ENCODE measurements around the gene CTSS. TPM values are rescaled to one million over a fixed set of nuclear protein-coding genes. Genes with fewer than 3 reads are reported as not detected.
A peak's percentile ranks its signal among the peaks of the same experiment; 100 is the strongest.

CTSS gene
- total RNA-seq, 1 experiment from 2014 or later: not detected

DNA sequence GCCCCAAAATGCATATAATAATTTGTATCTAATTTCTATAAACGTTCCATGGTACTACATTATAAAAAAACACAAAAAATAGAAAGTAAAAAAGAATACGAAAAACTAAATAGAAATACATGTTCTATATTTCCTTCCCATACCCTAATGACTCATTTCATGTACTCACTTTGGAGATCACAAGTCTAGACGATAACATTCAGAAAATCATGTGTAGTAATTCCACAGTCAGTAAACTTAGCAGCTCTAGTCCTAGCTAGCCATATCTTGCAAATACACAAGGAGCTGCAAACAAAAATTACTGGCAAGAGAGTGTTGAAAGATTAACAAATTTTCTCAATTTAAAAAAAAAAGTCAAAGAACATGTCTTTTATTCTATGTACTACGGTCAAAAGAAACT lies 70.0 kb downstream of the CTSS start:
- ATAC-seq: no peak
- no TSS peak for BruUV-seq (replicated peaks)
- POLR2A ChIA-PET (ENCODE audit: unreplicated experiment): interaction anchor here (0.6 kb wide), 1 partner anchor 310 kb away, joined by 4 read pairs; no protein-coding TSS in a partner anchor

DNA sequence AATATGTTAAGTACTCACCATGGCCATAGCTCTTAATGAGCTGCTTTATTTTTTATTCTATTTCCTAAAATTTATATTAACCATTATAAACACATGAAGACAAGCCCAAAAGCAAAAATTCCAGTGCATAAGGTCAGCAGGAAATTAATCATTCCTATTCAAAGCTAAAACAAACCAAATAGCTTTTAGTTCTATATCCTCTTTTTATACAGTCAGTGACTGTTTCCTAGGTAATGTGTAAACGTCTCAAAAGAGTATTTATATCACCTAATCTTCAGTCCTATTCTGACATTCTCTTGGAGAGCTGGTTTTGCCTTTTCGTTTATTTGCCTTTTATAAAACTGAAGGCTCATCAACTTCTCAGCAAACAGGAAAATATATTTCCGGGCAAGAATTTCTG lies 72.9 kb downstream of the CTSS start:
- Histone ChIP-seq H2AFZ (ENCODE audit: low read length) (no peak overlapping the region), H3K4me1 (ENCODE audit: insufficient read depth, low read length) (peaks cover 37% of the 10 kb centered on the region), H3K9me3 (ENCODE audit: low read length) (no peaks in the 10 kb centered on the region), H3K79me2 (ENCODE audit: low read length) (peaks cover 28% of the 10 kb centered on the region), H3K9ac (ENCODE audit: low read length) (peak overlapping the region; percentile 24; the same call in 1 of the 2 replicates), H3K27ac (ENCODE audit: low read length) (peak overlapping the region; percentile 63), H3K27me3 (ENCODE audit: low read length) (no peaks in the 10 kb centered on the region), H3K4me2 (ENCODE audit: low read length) (peak overlapping the region; percentile 48), H3K36me3 (ENCODE audit: low read depth, low read length) (peaks cover 22% of the 10 kb centered on the region), H3F3A (ENCODE audit: low read length, unreplicated experiment) (peaks cover 7% of the 10 kb centered on the region), H3K4me3 (ENCODE audit: low read length) (peak overlapping the region; percentile 1; the same call in 1 of the 2 replicates), H4K20me1 (ENCODE audit: low read length) (no peaks in the 10 kb centered on the region), H3K9me2 (replicated peaks; ENCODE audit: low read length) (no peaks in the 10 kb centered on the region)
- DNase-seq (peak; percentile 65), ATAC-seq (peak; percentile 48)
- ChIA-PET POLR2A (ENCODE audit: unreplicated experiment) (interaction anchor here (0.5 to 1.4 kb wide), 12 partner anchors 9 to 720 kb away, joined by 3 to 23 read pairs (median 4); partner anchors contain the start of genes ENSA and MCL1), CTCF (interaction anchor here (0.7 to 1.1 kb wide), 2 partner anchors 64 to 121 kb away, joined by 5 read pairs; partner anchors contain the start of gene ENSA)
- no TSS peak for BruUV-seq (replicated peaks)
- intact Hi-C loops (cut with micrococcal nuclease): loop anchor here (1.0 to 2.0 kb wide), 2 partner anchors 24 to 230 kb away; no protein-coding TSS in a partner anchor
- TF ChIP-seq, protein P1, sequence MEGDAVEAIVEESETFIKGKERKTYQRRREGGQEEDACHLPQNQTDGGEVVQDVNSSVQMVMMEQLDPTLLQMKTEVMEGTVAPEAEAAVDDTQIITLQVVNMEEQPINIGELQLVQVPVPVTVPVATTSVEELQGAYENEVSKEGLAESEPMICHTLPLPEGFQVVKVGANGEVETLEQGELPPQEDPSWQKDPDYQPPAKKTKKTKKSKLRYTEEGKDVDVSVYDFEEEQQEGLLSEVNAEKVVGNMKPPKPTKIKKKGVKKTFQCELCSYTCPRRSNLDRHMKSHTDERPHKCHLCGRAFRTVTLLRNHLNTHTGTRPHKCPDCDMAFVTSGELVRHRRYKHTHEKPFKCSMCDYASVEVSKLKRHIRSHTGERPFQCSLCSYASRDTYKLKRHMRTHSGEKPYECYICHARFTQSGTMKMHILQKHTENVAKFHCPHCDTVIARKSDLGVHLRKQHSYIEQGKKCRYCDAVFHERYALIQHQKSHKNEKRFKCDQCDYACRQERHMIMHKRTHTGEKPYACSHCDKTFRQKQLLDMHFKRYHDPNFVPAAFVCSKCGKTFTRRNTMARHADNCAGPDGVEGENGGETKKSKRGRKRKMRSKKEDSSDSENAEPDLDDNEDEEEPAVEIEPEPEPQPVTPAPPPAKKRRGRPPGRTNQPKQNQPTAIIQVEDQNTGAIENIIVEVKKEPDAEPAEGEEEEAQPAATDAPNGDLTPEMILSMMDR (conservative IDR thresholded peaks at IDR 0.05; ENCODE audit: low read depth, low read length): no peak
- TF ChIP-seq EZH2 (IDR thresholded peaks at IDR 0.05; ENCODE audit: low read length, unreplicated experiment) (no peak), EZH2phosphoT487 (IDR thresholded peaks at IDR 0.05; ENCODE audit: borderline replicate concordance, low read length) (no peak)

More for the DNA sequence above, 70.0 kb downstream of the CTSS start:
- TF ChIP-seq EZH2phosphoT487 (IDR thresholded peaks at IDR 0.05; ENCODE audit: borderline replicate concordance, low read length) (no peak), EZH2 (IDR thresholded peaks at IDR 0.05; ENCODE audit: low read length, unreplicated experiment) (no peak)
- TF ChIP-seq, protein P1 (conservative IDR thresholded peaks at IDR 0.05; ENCODE audit: low read depth, low read length): no peak
- intact Hi-C loops (cut with micrococcal nuclease): loop anchor here (5.0 kb wide), 3 partner anchors 38 to 312 kb away; partner anchors contain the start of genes MINDY1 and PRUNE1
- H4K20me1 ChIP-seq (ENCODE audit: low read length): no peaks in the 10 kb centered on the region
- peak overlapping the region; percentile 78 for H3K4me3 ChIP-seq (ENCODE audit: low read length)
- H3K4me1 ChIP-seq (ENCODE audit: insufficient read depth, low read length): peaks cover 28% of the 10 kb centered on the region
- no peak overlapping the region for H2AFZ ChIP-seq (ENCODE audit: low read length)
- H3F3A ChIP-seq (ENCODE audit: low read length, unreplicated experiment): peaks cover 7% of the 10 kb centered on the region
- peak overlapping the region; percentile 96 for H3K4me2 ChIP-seq (ENCODE audit: low read length)
- no peaks in the 10 kb centered on the region for H3K9me3 ChIP-seq (ENCODE audit: low read length)
- H3K9me2 ChIP-seq (replicated peaks; ENCODE audit: low read length): no peaks in the 10 kb centered on the region
- CTCF ChIA-PET: no interaction called here
- no peak overlapping the region for H3K27ac ChIP-seq (ENCODE audit: low read length)
- peaks cover 28% of the 10 kb centered on the region for H3K79me2 ChIP-seq (ENCODE audit: low read length)
- H3K36me3 ChIP-seq (ENCODE audit: low read depth, low read length): peaks cover 17% of the 10 kb centered on the region
- peak; percentile 5 for DNase-seq
- no peak overlapping the region for H3K9ac ChIP-seq (ENCODE audit: low read length)
- H3K27me3 ChIP-seq (ENCODE audit: low read length): no peaks in the 10 kb centered on the region

DNA sequence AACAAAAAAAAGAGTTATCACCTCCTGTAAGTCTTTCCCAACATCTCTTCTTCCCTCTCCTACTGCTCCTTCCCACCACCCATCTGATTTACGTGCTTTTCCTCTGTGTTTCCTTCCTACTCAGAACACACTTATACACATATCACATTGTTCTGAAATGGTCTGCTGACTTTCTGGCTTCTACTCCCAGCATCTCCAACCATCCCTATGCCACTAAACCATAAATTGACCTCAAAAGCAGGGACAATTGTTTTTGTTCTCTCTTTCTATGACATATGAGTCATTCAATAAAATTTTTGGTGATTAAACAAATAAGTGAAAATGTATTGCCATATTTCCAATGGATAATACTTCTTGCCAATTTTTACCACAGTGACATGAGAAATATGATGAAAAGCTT lies 76.8 kb downstream of the CTSS start:
- Histone ChIP-seq H3K9ac (ENCODE audit: low read length) (no peak overlapping the region), H3K4me2 (ENCODE audit: low read length) (0 out of 2 replicates have a peak overlapping the region, but pooled peaks have one; percentile 4), H2AFZ (ENCODE audit: low read length) (no peak overlapping the region), H3K27ac (ENCODE audit: low read length) (peak overlapping the region; percentile 35), H3K9me3 (ENCODE audit: low read length) (no peaks in the 10 kb centered on the region), H3K9me2 (replicated peaks; ENCODE audit: low read length) (no peaks in the 10 kb centered on the region), H4K20me1 (ENCODE audit: low read length) (no peaks in the 10 kb centered on the region), H3K79me2 (ENCODE audit: low read length) (peaks cover 3% of the 10 kb centered on the region; the same call in 1 of the 2 replicates), H3F3A (ENCODE audit: low read length, unreplicated experiment) (peaks cover 7% of the 10 kb centered on the region), H3K27me3 (ENCODE audit: low read length) (no peaks in the 10 kb centered on the region), H3K4me3 (ENCODE audit: low read length) (no peak overlapping the region), H3K4me1 (ENCODE audit: insufficient read depth, low read length) (peaks cover 27% of the 10 kb centered on the region), H3K36me3 (ENCODE audit: low read depth, low read length) (peaks cover 25% of the 10 kb centered on the region)
- intact Hi-C loops (cut with micrococcal nuclease): loop anchor here (1.0 kb wide), 1 partner anchor 17 kb away; no protein-coding TSS in a partner anchor
- CTCF ChIA-PET: no interaction called here
- TF ChIP-seq EZH2phosphoT487 (IDR thresholded peaks at IDR 0.05; ENCODE audit: borderline replicate concordance, low read length): no peak
- TF ChIP-seq, protein P1 (conservative IDR thresholded peaks at IDR 0.05; ENCODE audit: low read depth, low read length): no peak
- no peak for TF ChIP-seq EZH2 (IDR thresholded peaks at IDR 0.05; ENCODE audit: low read length, unreplicated experiment)
- DNase-seq: peak; percentile 71
- POLR2A ChIA-PET (ENCODE audit: unreplicated experiment): interaction anchor here (1.1 kb wide), 1 partner anchor 8 kb away, joined by 3 read pairs; the partner anchor contains the start of gene GOLPH3L
- no TSS peak for BruUV-seq (replicated peaks)
- ATAC-seq: peak; percentile 66

Data from PC-3 (cell line).